ENCODE data around the gene ALDH1L1. TPM values are rescaled to one million over a fixed set of nuclear protein-coding genes. Genes with fewer than 3 reads are reported as not detected.
A peak's percentile ranks its signal among the peaks of the same experiment; 100 is the strongest.

Gene ALDH1L1
- total and polyA plus RNA-seq, 9 donors = 8.3 to 85.5 (median 45.1) TPM

GRCh38 chr3:126085276-126085675 is 95.1 kb downstream of the ALDH1L1 start:
- WGBS, 3 donors = 96 to 98% (median 97%) methylated on average over 7 of the region's 7 CpGs

GRCh38 chr3:126084768-126085180 is 95.6 kb downstream of the ALDH1L1 start:
- no peaks in the 10 kb centered on the region for H3K36me3 ChIP-seq
- DNase-seq = no peak
- 55 to 58% (median 58%) methylated on average over 5 of the region's 5 CpGs for WGBS, 3 donors
- peak overlapping the region; percentile 88 for H3K4me3 ChIP-seq
- peaks cover 8% of the 10 kb centered on the region for H3K4me1 ChIP-seq (ENCODE audit: insufficient read depth)
- no peaks in the 10 kb centered on the region for H3K27me3 ChIP-seq
- intact Hi-C loops (cut with DNase I) = no loop called here
- TF ChIP-seq EP300 (IDR thresholded peaks at IDR 0.05) (no peak), CTCF (IDR thresholded peaks at IDR 0.05) (no peak), POLR2A (IDR thresholded peaks at IDR 0.05) (no peak)
- H3K9me3 ChIP-seq = no peaks in the 10 kb centered on the region
- peak overlapping the region in 1 of 2 donors; percentile 89 for H3K27ac ChIP-seq

More at GRCh38 chr3:126085276-126085675, 95.1 kb downstream of the ALDH1L1 start:
- no peak overlapping the region for H3K4me3 ChIP-seq
- intact Hi-C loops (cut with DNase I) = no loop called here
- H3K27ac ChIP-seq = no peak overlapping the region
- no peaks in the 10 kb centered on the region for H3K36me3 ChIP-seq
- H3K27me3 ChIP-seq = no peaks in the 10 kb centered on the region
- TF ChIP-seq EP300 (IDR thresholded peaks at IDR 0.05) (no peak), CTCF (IDR thresholded peaks at IDR 0.05) (no peak), POLR2A (IDR thresholded peaks at IDR 0.05) (no peak)
- H3K4me1 ChIP-seq (ENCODE audit: insufficient read depth) = peaks cover 8% of the 10 kb centered on the region
- DNase-seq = no peak
- H3K9me3 ChIP-seq = no peaks in the 10 kb centered on the region

GRCh38 chr3:126083913-126084767 is 96.2 kb downstream of the ALDH1L1 start, which contains the start of gene SLC41A3:
Gene SLC41A3 (minus strand): TSS chr3:126084124. CDS start chr3:126068219, 15,905 bp downstream.
- peak; percentile 85 to 90 (median 86) for DNase-seq
- intact Hi-C loops (cut with DNase I) = no loop called here
- TF ChIP-seq POLR2A (IDR thresholded peaks at IDR 0.05) (peak; percentile 53), EP300 (IDR thresholded peaks at IDR 0.05) (no peak)
- H3K36me3 ChIP-seq = no peaks in the 10 kb centered on the region
- H3K27ac ChIP-seq = peak within 1 kb of the TSS; percentile 42 to 89
- peak within 1 kb of the TSS; percentile 88 for H3K4me3 ChIP-seq
- no peaks in the 10 kb centered on the region for H3K27me3 ChIP-seq
- WGBS, 3 donors = 0 to 1% (median 1%) methylated on average over 36 to 72 of the region's 72 CpGs
- no peaks in the 10 kb centered on the region for H3K9me3 ChIP-seq
- H3K4me1 ChIP-seq (ENCODE audit: insufficient read depth) = peaks cover 8% of the 10 kb centered on the region

GRCh38 chr3:126083511-126083912 is 96.9 kb downstream of the ALDH1L1 start:
- peak in 4 of 5 donors; percentile 40 to 69 (median 61) for DNase-seq
- Histone ChIP-seq H3K27ac (peak overlapping the region; percentile 42 to 89), H3K4me3 (peak overlapping the region; percentile 88), H3K36me3 (no peaks in the 10 kb centered on the region), H3K27me3 (no peaks in the 10 kb centered on the region), H3K4me1 (ENCODE audit: insufficient read depth) (peaks cover 8% of the 10 kb centered on the region), H3K9me3 (no peaks in the 10 kb centered on the region)
- no peak for TF ChIP-seq POLR2A (IDR thresholded peaks at IDR 0.05)
- no peak for TF ChIP-seq EP300 (IDR thresholded peaks at IDR 0.05)
- no peak for TF ChIP-seq CTCF (IDR thresholded peaks at IDR 0.05)
- intact Hi-C loops (cut with DNase I) = no loop called here
- WGBS, 3 donors = 0 to 1% (median 0%) methylated on average over 13 to 30 of the region's 30 CpGs

- 15 to 22% (median 19%) methylated on average over 3 of the region's 3 CpGs for WGBS, 3 donors
Measured at GRCh38 chr3:126083138-126083445, 97.3 kb downstream of the ALDH1L1 start.

More at GRCh38 chr3:126083138-126083445, 97.3 kb downstream of the ALDH1L1 start:
- no peak for TF ChIP-seq EP300 (IDR thresholded peaks at IDR 0.05)
- TF ChIP-seq CTCF (IDR thresholded peaks at IDR 0.05) = no peak
- TF ChIP-seq POLR2A (IDR thresholded peaks at IDR 0.05) = no peak
- DNase-seq = no peak
- H3K4me1 ChIP-seq (ENCODE audit: insufficient read depth) = peaks cover 8% of the 10 kb centered on the region
- peak overlapping the region in 1 of 2 donors; percentile 89 for H3K27ac ChIP-seq
- intact Hi-C loops (cut with DNase I) = no loop called here
- no peaks in the 10 kb centered on the region for H3K9me3 ChIP-seq
- no peaks in the 10 kb centered on the region for H3K27me3 ChIP-seq
- peak overlapping the region; percentile 88 for H3K4me3 ChIP-seq
- no peaks in the 10 kb centered on the region for H3K36me3 ChIP-seq

All from ovary (tissue), 9 donors.